ENCODE measurements around the gene GATAD2A.

Gene GATAD2A

DNA sequence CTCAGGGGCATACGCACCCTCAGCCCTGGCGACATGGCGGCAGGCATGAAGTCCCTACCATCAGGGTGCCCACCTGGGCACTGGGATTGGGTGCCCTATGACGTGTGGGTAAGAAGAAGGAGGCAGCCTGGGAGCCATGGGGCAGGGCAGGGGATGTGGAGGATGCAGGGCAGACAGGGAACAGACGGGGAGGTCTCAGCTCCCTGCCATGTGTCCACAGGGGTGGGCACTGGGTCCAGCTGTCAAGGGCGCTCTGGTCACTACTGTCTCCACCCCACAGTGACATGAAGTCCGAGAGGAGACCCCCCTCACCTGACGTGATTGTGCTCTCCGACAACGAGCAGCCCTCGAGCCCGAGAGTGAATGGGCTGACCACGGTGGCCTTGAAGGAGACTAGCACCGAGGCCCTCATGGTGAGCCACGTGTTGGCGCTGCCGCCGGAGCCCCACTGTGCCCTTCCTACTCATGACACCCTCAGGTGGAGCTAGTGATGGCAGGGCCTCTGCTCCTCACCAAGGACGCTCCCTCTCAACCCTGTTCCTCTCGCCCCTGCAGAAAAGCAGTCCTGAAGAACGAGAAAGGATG is 86.6 kb downstream of the GATAD2A start:
- TF ChIP-seq POLR2AphosphoS5 (IDR thresholded peaks at IDR 0.05; ENCODE audit: low read depth, low read length) (no peak), TAF1 (IDR thresholded peaks at IDR 0.05; ENCODE audit: borderline replicate concordance, insufficient read depth, low read length) (no peak), FOXP2 (optimal IDR thresholded peaks at IDR 0.05; ENCODE audit: borderline replicate concordance, extremely low read depth, extremely low read length, insufficient read depth) (no peak), SIN3A (IDR thresholded peaks at IDR 0.05; ENCODE audit: borderline replicate concordance, insufficient read depth, low read length) (no peak), REST (IDR thresholded peaks at IDR 0.05; ENCODE audit: insufficient read depth in 1 of 2, low read depth in 2 of 2, low read length in 2 of 2) (no peak)

DNA sequence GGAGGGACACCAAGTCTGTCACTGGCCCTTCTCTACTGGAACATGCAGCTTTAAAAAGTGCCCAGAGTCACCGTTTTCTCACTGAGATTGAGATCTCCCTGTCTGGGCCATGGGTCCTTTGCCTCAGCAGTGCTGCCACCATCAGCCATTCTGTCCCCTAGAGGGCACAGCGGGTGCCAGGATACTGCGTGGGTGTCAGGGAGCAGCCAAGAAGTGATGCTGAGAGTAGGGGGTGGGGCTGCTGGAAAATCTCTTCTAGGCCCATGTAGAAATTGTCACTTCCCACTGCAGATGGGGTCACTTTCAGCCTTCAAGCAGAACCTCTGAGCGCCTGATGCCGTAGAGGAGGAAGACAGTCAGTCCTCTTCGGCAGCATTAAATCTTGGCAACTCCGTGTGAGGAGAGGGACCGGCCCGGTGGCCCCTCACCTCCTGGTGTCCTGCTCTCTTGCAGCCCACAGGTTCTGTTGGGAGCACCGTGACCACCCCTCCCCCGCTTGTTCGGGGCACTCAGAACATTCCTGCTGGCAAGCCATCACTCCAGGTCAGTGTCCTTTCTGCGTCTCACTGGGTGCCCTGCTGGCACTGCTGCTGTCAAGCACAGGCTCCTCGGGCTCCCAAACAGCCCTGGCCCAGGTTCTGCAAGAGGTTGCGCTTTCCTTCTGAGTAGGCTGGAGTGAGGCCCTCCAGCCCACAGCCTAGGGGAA is 88.5 kb downstream of the GATAD2A start:
- TF ChIP-seq FOXP2 (optimal IDR thresholded peaks at IDR 0.05; ENCODE audit: borderline replicate concordance, extremely low read depth, extremely low read length, insufficient read depth) (no peak), POLR2AphosphoS5 (IDR thresholded peaks at IDR 0.05; ENCODE audit: low read depth, low read length) (no peak), REST (IDR thresholded peaks at IDR 0.05; ENCODE audit: insufficient read depth in 1 of 2, low read depth in 2 of 2, low read length in 2 of 2) (no peak), SIN3A (IDR thresholded peaks at IDR 0.05; ENCODE audit: borderline replicate concordance, insufficient read depth, low read length) (no peak), TAF1 (IDR thresholded peaks at IDR 0.05; ENCODE audit: borderline replicate concordance, insufficient read depth, low read length) (no peak)

DNA sequence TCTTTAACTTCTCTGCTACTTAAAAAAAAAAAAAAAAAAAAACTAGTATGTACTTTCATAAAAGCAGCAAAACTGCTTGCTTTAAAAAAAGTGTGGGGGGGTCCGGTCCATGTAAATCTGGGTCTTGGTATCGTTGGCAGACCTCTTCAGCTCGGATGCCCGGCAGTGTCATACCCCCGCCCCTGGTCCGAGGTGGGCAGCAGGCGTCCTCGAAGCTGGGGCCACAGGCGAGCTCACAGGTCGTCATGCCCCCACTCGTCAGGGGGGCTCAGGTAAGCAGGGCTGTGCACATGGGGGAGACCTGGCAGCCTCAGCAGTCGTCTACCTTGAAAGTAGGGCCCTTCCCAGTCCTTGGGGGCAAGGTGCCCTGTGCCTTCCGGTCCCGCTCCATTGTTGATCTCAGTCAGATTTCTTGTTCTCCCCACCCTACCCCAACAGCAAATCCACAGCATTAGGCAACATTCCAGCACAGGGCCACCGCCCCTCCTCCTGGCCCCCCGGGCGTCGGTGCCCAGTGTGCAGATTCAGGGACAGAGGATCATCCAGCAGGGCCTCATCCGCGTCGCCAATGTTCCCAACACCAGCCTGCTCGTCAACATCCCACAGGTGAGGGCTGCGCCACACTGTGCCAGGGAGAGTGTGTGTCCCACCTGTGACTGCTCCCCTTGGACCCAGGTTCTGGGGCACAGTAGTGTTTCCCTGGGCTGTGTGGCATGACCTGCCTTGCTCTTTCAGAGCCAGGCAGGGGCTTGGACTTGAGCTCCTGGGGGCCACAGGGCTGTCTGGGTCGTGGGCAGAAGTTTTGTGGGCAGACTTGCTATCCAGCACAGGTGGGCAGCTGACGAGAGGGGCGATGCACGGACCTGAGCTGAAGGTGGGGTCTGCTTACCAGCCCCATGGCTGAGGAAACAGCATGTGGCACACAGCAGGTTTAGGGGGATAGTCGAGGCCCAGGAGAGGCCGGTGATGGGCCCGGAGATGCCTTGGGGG is 90.4 kb downstream of the GATAD2A start:
- no peak for TF ChIP-seq FOXP2 (optimal IDR thresholded peaks at IDR 0.05; ENCODE audit: borderline replicate concordance, extremely low read depth, extremely low read length, insufficient read depth)
- no peak for TF ChIP-seq TAF1 (IDR thresholded peaks at IDR 0.05; ENCODE audit: borderline replicate concordance, insufficient read depth, low read length)
- no peak for TF ChIP-seq SIN3A (IDR thresholded peaks at IDR 0.05; ENCODE audit: borderline replicate concordance, insufficient read depth, low read length)
- no peak for TF ChIP-seq REST (IDR thresholded peaks at IDR 0.05; ENCODE audit: insufficient read depth in 1 of 2, low read depth in 2 of 2, low read length in 2 of 2)
- no peak for TF ChIP-seq POLR2AphosphoS5 (IDR thresholded peaks at IDR 0.05; ENCODE audit: low read depth, low read length)

DNA sequence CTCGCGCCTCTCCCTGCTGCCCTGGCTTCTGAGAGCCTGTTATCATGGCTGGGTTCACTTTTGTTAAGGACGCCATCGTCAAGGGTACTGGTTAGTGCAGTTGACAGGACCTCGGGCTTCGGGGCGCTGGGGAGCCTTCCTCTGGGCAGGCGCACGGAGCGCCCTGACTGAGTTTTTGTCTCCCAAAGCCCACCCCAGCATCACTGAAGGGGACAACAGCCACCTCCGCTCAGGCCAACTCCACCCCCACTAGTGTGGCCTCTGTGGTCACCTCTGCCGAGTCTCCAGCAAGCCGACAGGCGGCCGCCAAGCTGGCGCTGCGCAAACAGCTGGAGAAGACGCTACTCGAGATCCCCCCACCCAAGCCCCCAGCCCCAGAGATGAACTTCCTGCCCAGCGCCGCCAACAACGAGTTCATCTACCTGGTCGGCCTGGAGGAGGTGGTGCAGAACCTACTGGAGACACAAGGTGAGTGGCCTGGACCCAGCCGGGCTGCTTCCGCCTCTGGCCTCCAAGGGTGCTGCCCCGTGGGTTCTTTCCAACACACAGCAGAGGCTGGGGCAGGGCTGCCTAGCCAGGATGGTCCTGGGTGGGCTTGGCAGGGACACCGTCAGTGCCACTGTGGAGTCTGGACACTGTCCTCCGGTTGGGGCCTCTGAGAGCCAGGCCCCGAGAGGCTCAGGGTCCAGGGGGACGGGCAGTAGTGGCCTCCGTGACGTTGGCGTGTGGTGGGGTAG is 92.9 kb downstream of the GATAD2A start:
- no peak for TF ChIP-seq SIN3A (IDR thresholded peaks at IDR 0.05; ENCODE audit: borderline replicate concordance, insufficient read depth, low read length)
- no peak for TF ChIP-seq REST (IDR thresholded peaks at IDR 0.05; ENCODE audit: insufficient read depth in 1 of 2, low read depth in 2 of 2, low read length in 2 of 2)
- no peak for TF ChIP-seq TAF1 (IDR thresholded peaks at IDR 0.05; ENCODE audit: borderline replicate concordance, insufficient read depth, low read length)
- no peak for TF ChIP-seq POLR2AphosphoS5 (IDR thresholded peaks at IDR 0.05; ENCODE audit: low read depth, low read length)
- TF ChIP-seq FOXP2 (optimal IDR thresholded peaks at IDR 0.05; ENCODE audit: borderline replicate concordance, extremely low read depth, extremely low read length, insufficient read depth), result no peak
